ENCODE measurements around the gene CIAO1.

DNA sequence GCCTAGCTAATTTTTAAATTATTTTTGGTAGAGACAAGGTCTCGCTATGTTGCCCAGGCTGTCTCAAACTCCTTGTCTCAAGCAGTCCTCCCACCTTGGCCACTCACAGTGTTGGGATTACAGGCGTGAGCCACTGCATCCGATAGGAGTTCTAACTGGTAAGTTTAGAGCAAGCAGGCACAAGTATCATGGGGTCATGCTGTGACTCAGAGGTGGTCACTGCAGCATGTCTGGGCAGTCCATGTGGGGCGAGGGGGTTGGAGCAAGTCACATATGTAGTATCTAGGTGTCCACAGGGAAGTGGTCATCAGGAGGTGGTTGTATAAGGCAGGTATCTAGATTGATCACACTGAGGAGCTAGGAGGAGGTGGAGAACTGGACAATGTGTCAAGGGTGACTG is 34.7 kb upstream of the CIAO1 start:
- TF ChIP-seq, protein P1, sequence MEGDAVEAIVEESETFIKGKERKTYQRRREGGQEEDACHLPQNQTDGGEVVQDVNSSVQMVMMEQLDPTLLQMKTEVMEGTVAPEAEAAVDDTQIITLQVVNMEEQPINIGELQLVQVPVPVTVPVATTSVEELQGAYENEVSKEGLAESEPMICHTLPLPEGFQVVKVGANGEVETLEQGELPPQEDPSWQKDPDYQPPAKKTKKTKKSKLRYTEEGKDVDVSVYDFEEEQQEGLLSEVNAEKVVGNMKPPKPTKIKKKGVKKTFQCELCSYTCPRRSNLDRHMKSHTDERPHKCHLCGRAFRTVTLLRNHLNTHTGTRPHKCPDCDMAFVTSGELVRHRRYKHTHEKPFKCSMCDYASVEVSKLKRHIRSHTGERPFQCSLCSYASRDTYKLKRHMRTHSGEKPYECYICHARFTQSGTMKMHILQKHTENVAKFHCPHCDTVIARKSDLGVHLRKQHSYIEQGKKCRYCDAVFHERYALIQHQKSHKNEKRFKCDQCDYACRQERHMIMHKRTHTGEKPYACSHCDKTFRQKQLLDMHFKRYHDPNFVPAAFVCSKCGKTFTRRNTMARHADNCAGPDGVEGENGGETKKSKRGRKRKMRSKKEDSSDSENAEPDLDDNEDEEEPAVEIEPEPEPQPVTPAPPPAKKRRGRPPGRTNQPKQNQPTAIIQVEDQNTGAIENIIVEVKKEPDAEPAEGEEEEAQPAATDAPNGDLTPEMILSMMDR (IDR thresholded peaks at IDR 0.05), result no peak
- no peak for TF ChIP-seq ZFX (IDR thresholded peaks at IDR 0.05; ENCODE audit: borderline replicate concordance)
